Activated CD4-positive, alpha-beta T cell treated with anti-CD3 and anti-CD28 coated beads, Interleukin-2, amount 10 ng/mL, durations not matched to agents 7 days and 5 days (primary cell): Measurements from ENCODE around the gene THRA. TPM values are rescaled to one million over a fixed set of nuclear protein-coding genes. Genes with fewer than 3 reads are reported as not detected.

Experiments used
- microRNA-seq: library from miRNA; unstranded; fragments of <30 nt; microRNA quantifications from one replicate; pipeline ENCODE4 v1.2.0, GENCODE V29; 2021; ENCODE audit warnings: borderline microRNAs expressed, borderline replicate concordance
- total RNA-seq, 2 experiments: library from RNA; stranded (reverse); gene quantifications; one replicate each; pipeline ENCODE4 v1.2.3, GENCODE V29; 2021

THRA gene
- total RNA-seq, 2 experiments from 2014 or later: 8.6 to 9.1 TPM

Small RNA genes lying within 50 kb of the gene (microRNA-seq; reads per million reads assigned to microRNA genes)
- gene MIR6884: not detected

Other genes with a start within 250 kb of the THRA start
- 10 to 100 TPM; 33.1 to 39.8 TPM for gene IKZF3, start 198.7 kb upstream of the THRA start, total RNA-seq
- gene ZPBP2, start 194.8 kb upstream of the THRA start, total RNA-seq: not detected
- 10 to 100 TPM; 55.4 to 63.1 TPM for gene GSDMB, start 144.3 kb upstream of the THRA start, total RNA-seq
- gene ORMDL3, start 135.4 kb upstream of the THRA start, total RNA-seq: 100 to 1,000 TPM; 152 TPM
- gene LRRC3C, start 135.2 kb upstream of the THRA start, total RNA-seq: not detected
- gene GSDMA, start 100.0 kb upstream of the THRA start, total RNA-seq: 1 to 10 TPM in 1 of 2 experiments, under 1 TPM in 1; 0.89 to 1.5 TPM
- 10 to 100 TPM; 88.4 to 94.9 TPM for gene PSMD3, start 82.2 kb upstream of the THRA start, total RNA-seq
- not detected for gene CSF3, start 47.5 kb upstream of the THRA start, total RNA-seq
- 100 to 1,000 TPM in 1 of 2 experiments, 10 to 100 TPM in 1; 92.1 to 102 TPM for gene MED24, start 8.6 kb upstream of the THRA start, total RNA-seq
- 1 to 10 TPM; 5.5 to 5.8 TPM for gene NR1D1, start 37.6 kb downstream of the THRA start, total RNA-seq
- 10 to 100 TPM; 95.4 to 97.1 TPM for gene MSL1, start 59.0 kb downstream of the THRA start, total RNA-seq
- 10 to 100 TPM; 84.8 to 89.2 TPM for gene CASC3, start 77.6 kb downstream of the THRA start, total RNA-seq
- gene RAPGEFL1, start 114.5 kb downstream of the THRA start, total RNA-seq: 1 to 10 TPM; 4.0 to 5.1 TPM
- 10 to 100 TPM; 23.7 to 26.7 TPM for gene WIPF2, start 156.3 kb downstream of the THRA start, total RNA-seq
- 10 to 100 TPM; 81.1 to 98.8 TPM for gene CDC6, start 224.9 kb downstream of the THRA start, total RNA-seq
- gene RARA, start 246.2 kb downstream of the THRA start, total RNA-seq: 10 to 100 TPM; 66.6 to 66.7 TPM